IMR-90 (cell line): ENCODE data around the gene ASB3.

Experiments used
- CTCF ChIP-seq: conservative IDR thresholded peaks from 2 replicates; pipeline ENCODE4 v1.5.1; 2012; ENCODE audit warnings: mild to moderate bottlenecking, low read depth, low read length, improper control_type of control experiment
- MAFK ChIP-seq: IDR thresholded peaks from 2 replicates; pipeline ENCODE4 v1.6.1; 2012; ENCODE audit warnings: low read depth, low read length, improper control_type of control experiment
- POLR2A ChIP-seq: IDR thresholded peaks from 2 replicates; pipeline ENCODE4 v1.6.1; 2012; ENCODE audit warnings: mild to moderate bottlenecking, low read depth, low read length

DNA sequence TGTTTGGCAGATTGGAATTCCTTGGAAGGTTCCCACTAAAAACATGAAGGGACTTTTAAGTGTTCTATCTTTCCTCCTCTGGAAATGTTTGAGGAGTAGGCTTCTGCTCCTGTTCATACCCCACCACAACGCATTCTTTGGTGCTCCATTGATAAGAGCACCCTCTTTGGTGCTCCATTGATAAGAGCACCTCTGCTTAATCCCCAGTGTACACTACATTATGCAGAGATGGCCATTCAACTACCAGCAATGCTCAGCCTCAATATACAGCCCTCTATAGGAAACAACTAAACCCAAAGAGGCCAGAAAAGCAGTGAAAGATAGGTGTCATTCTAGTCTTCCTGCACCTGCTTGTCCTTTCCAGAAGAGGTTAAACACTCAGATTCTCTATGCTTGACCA, 21.0 kb downstream of the ASB3 start:
- TF ChIP-seq MAFK = no peak
- no peak for TF ChIP-seq CTCF
- no peak for TF ChIP-seq POLR2A
